NCI-H2196 treated with DMSO at 0.1 percent for 48 hours (cell line): ENCODE measurements around the gene XK.
"Not testable (repeated sequence)": the region's sequence is repeated elsewhere in the genome, so short reads cannot be mapped to it uniquely, and the experiment has no call there.

Experiments used
- DNase-seq: peaks from one replicate; lab custom pipeline; 2025; ENCODE audit not compliant: unreplicated experiment; lab: John Stamatoyannopoulos, UW

The XK gene

DNA sequence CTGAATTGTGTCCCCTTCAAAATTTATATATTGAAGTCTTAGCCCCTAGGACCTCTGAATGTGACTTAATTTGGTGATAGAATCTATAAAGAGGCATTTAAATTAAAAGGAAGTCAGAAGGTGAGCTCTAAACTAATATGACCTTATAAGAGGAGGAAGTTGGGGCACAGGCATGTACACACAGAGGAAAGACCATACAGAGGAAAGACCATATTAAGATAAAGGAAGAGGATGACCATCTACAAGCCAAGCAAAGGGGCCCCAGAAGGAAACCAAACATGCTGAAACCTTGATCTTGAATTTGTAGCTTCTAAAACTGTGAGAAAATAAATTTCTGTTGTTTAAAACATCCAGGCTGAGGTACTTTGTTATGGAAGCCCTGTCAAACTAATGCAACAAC lies 67.3 kb downstream of the XK start:
- no peak for DNase-seq

DNA sequence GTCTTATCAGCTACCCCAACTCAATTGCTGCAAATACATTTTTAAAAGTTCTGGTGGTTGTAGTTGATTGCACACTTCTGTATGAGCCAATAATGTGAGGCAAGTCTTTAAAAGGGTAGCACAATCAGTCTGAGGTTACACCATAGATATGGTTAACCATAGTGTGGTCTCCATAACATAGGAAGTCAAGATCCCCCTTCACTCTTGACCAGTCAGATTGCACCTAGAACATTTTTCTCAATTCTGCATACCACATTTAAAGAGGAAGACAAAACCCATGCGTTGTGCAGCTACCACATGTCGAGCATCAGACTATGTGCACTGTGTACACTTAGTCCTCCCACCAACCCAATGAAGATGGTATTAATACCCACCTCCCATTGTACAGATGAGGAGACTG lies 67.8 kb downstream of the XK start:
- no peak for DNase-seq

DNA sequence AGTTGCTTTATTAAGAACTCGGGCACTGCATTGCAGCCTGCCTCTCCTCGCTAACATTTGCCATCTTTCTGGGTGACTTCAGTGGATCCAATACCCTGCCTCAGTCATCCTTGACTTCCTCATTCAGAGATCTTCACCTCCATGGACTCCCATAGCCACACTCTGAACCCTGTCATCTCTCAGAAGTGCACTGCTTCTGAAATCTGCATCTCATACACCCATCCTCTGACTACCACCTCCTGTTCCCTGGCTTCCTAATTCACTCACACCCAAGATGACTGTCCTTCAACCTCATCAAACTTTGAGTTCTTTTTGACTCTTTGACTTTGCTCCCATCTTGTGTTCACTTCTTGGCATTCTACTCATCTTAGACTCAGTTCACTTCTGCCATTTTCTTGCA lies 68.9 kb downstream of the XK start:
- no peak for DNase-seq

DNA sequence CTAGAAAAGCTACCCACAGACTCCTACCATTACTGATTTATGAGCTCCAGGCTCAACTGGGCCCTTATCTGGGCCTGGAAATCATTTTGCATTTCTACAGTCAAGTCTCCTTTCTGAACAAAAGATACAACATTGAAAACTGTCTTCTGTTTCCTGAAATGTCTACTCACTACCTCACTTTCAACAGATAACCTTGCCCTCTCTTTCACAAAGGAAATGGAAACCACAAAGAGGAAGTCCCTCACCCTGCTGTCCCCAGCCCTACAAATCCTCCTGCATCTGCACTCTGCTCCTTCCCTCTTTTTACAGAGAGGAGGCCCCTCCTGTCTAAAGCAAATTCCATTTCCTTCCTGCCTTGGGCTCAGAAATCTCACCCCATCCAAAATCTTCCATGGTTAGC lies 69.4 kb downstream of the XK start:
- DNase-seq = no peak

DNA sequence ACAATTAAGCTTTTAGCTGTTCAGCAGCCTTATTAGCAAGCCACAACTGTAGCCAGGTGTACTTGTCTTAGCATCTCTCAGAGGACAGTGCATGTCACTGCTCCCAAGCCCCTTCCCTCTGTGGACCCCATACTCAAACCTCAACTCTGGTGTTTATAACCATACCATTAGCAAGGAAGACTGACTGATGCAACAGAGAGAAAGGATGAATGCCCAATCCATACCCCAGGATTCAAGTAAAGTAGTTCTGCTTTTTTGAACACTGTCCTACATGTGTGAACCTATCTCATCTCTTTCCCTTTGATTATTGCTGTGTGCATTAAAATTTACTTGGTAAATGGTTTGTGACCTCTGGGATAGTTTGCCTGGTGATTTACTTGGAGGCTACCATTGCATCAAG lies 71.5 kb downstream of the XK start:
- DNase-seq = no peak

DNA sequence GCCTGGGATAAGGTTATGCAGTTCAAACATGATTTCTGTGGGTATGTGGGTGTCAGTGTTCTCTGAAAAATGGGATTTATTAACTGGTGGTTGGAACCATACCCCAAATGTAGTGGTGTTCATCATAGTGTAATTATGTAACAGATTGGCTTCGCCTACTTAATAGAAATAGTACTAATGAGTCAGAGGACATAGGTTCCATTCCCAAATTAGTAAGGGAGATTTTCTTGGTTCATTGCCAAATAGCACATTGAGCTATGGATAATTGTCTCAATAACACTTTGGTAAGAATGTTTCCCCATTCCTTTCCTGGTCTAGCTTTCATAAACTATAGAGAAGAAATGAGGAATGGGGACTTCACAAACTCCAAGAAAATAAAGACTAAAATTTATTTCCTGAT lies 73.8 kb downstream of the XK start:
- DNase-seq = no peak

DNA sequence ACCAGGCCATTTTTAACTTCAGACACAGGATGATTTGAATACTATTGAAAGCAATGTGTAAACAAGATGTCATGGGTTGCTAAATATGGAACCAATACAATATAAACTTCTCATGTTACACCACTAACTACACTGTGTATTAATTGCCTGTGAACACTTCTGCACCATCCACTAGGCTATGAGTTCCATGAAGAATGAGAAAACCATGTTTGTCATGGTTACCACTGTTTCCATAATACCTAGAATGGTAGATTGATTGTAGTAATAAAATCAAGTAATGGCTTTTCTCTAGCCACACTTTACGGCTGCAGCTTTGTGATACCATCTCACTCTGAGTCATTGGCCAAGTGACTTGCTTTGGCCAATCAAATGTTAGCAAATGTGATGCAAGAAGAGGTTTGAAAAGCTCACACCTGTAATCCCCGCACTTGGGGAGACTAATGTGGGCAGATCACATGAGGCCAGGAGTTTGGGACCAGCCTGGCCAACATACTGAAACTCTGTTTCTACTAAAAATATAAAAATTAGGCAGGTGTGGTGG lies 74.4 kb downstream of the XK start:
- DNase-seq = no peak

- DNase-seq = no peak
Observed at GRCh38 chrX:37763400-37763799, 77.8 kb downstream of the XK start.

GRCh38 chrX:37765507-37765906 lies 79.9 kb downstream of the XK start:
- DNase-seq = no peak

GRCh38 chrX:37767430-37767829 lies 81.8 kb downstream of the XK start:
- no peak for DNase-seq

DNA sequence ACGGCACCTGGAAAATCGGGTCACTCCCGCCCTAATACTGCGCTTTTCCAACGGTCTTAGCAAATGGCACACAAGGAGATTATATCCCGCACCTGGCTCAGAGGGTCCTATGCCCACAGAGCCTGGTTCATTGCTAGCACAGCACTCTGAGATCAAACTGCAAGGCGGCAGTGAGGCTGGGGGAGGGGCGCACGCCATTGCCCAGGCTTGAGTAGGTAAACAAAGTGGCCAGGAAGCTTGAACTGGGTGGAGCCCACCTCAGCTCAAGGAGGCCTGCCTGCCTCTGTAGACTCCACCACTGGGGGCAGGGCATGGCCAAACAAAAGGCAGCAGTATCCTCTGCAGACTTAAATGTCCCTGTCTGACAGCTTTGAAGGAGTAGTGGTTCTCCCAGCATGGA lies 83.3 kb downstream of the XK start:
- not testable (repeated sequence) for DNase-seq

DNA sequence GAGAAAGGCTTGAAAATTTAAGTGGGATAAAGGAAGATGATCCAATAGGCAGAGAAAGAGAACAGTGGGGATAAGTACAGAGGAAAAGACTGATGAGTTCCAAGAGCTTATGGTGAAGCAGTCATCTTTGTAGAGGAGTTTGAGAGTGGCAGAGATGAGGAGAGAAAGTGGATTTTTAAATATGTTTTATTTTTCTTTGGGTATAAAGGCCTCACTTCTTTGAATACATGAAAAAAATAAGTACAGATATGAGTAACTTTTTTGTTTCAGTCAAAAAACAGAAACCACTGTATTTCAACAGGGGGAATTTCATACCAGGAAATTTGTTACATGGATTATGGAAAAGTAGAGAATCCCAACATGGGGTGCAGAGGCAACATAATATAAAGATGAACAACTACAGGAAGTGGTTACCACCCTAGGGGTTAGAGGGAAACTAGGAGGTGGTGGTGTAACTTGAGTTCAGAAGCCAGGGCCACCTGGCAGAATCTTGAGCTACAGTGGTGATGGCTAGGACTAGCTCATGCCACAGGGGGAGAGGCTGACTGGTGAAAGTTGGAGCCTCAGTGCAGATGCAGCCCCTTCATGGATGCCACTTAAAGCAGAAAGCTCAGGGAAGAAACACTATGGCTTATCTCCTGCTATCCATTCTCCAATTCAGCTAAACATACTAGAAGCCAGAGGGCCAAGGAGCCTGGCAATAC lies 90.8 kb downstream of the XK start:
- no peak for DNase-seq

GRCh38 chrX:37776987-37777325 lies 91.4 kb downstream of the XK start:
- no peak for DNase-seq

DNA sequence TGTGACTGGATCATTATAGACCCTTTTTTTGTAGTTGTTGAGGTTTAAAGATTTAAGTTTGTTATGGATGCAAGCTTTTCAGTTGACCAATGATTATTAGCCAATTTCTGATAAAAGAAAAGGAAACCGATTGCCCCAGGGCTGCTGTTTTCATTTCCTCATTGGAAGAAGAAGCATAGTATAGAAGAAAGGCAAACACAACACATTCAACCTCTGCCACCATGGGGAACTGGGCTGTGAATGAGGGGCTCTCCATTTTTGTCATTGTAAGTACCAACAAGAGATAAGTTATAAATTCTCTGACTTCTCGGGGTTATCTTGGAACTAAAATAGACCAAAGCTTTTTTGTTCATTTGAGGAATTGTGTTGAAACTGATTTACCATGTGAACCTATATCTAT lies 94.3 kb downstream of the XK start, which contains the start of gene CYBB:
TSS of gene CYBB (plus strand) at position 203 of the 400 bp plus-strand sequence. CDS start at position 222, 19 bp downstream.
- no peak for DNase-seq

GRCh38 chrX:37781081-37781480 lies 95.5 kb downstream of the XK start:
- no peak for DNase-seq
